GM19467 (cell line): ENCODE measurements around the gene ANG.

Source experiments
- ATAC-seq: cut with Tn5 transposase; IDR thresholded peaks from one replicate; pipeline ENCODE4 v1.9.1; 2021; ENCODE audit warnings: mild to moderate bottlenecking, moderate library complexity; ENCODE audit not compliant: unreplicated experiment

Gene ANG

DNA sequence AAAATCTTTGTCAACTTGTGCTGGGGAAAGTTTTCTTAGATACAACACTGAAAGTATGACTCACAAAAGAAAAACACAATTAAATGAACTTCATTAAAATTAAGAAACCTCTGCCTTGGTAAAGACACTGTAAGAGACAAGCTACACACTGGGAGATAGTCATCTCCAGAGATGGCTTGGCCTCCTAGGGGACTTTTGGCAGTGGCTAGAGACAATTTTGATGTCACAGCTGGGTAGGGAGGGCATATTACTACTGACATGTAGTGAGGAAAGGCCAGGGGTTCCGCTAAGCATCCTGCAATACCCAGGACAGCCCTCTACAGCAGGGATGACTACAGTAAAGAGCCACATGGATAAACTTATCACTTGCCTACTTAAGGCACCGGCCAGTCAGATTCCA is 12.9 kb upstream of the ANG start:
- ATAC-seq = no peak

DNA sequence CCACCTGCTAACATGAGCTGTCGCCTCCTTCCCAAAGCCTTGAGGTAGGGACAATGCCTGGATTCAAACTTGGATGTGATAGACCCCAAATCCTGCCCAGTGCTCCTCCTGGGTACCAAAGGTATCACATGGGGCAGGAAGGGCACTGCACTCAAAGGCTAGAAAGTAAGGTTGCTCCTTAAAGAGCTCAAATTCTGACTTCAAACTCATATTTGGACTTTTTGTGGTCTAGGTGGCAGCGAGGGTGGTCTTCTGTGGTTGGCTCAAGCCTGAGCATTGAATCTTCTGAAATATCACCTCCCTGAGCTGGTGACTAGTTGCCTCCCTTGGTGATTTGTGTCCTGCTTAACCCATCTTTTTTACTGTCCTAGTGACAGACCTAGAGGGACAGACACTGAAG is 12.5 kb upstream of the ANG start:
- no peak for ATAC-seq

DNA sequence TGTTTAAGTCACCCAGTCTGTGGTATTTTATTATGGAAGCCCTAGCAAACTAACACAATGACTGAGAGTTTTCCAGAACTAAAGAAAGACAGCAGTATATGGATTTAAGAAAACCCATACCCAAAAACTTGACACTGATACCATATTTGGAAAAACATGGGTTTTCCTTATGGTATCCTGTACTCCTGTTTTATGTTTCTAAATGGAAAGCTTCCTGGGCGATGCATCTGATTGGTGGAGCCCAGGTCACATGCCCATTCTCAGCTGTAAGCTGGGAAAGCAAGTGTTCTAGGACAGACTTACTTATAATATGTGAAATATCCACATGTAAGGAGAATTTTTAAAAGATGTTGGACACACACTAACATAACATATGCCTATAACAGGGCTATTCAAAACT is 8.7 kb upstream of the ANG start:
- ATAC-seq = no peak

DNA sequence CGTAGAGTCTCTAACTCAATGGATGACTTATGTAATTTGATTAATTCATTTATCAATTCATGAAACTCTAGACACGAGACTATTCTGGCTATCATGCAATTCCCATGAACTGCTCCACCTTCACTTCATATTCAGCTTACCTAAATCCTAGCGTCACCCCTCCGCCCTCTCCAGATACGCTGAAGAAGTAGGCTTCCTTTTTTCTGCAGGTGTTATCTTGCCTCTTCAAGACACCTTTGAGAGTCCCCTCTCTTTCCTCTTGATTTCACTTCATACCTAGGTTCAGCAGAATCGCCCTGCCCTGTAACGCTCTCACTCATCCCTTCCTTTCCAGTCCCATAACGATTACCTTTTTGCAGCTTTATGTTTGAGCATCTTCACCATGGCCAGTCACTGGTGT is 8.2 kb upstream of the ANG start:
- ATAC-seq = no peak

DNA sequence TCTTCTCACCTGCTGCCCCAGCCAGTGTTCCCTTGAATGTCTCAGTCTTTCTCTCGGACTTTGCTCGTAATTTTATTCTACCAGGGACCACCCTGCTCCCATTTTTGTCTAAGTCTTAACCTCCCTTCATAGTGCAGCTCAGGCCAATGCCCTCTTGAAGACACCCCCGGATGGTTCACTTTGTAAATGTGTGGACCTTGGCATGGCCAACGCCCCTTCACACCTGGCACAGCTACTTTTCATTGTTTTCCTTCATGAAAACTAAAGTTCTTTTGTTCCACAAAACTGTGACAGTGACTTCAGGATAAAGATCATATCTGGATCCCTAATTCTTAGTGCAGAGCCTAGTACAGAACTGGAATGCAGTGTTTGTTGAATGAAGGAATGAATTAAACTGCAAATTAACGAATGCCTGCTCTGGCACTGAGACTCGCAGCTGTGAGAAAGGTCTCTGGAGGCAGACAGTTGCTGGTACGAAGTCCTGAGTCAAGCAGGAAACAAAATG is 7.7 kb upstream of the ANG start:
- peak; percentile 34 for ATAC-seq

DNA sequence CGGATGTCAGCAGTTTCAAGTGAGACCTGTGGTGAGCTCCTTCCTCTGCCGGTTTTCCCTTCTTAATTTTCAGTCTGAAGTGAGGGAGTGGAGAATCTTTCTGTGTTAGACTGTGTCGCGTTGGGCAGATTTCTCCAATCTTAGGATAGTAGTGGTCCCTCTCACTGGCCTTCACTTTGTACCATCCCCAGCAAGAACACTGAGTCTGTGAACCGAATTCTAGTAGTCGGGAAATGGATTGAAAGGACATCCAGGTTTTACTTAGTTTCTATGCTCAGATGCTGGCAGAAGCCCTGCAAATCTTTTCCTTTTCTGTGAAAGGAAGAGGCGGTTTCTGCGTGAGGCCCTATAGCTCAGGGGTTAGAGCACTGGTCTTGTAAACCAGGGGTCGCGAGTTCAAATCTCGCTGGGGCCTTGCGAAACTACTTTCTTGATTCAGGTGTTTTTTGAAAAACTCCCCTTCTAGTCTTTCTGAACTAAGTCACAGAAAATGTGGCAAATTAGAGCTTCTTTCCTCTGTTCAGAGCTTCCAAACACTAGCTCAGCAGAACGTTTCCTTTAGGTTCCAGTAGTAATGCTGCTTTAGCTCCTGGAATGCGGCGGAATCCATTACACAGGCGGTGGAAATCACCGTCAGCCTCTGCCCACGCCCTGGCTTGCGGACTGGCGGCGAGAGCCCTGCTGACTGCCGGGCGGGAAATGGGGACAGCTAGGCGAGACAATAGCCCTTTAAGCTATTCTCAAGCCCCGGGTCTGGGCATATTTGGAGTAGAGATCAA is 7.0 kb upstream of the ANG start:
- ATAC-seq = peak; percentile 22

DNA sequence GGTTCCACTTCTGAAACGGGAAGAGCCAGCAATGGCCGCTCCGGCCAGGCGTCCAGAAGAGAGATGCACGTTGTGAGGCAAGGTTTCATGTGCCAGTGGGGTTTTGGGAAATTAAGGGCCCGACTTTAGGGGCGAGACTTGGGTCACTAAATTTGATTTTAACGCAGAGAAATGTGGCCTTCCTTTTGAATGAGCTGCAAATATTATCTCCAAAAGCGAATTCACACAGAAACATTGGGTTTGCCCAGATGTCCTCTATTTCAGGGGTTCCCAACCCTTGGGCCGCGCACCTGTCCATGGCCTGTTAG is 6.5 kb upstream of the ANG start:
- ATAC-seq = no peak

DNA sequence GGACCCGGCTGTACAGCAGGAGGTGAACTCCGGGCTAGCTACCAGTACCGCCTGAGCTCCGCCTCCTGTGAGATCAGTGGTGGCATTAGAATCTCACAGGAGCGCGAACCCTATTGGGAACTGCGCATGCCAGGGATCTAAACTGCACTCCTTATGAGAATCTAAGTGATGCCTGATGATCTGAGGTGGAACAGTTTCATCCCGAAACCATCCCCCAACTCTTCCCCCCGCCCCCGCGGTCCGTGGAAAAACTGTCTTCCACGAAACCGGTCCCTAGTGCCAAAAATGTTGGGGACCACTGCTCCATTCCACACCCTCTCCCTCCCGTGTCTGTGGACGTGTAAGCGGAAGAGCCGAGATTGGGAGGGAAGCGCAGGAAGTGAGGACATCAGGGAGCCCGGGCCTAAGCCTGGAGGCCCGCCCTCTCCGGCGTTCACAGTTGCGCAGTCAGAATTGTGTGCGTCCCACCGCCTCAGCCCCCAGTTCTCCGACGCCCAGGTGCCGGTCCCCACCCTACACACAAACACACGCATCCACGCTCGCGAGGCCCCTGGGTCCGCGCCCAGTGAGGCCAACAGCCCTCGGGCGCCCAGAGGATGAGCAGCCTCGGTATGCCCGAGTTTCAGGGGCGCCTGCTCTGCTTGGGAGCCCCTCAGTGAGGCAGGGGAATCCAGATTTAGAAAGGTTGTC is 6.0 kb upstream of the ANG start:
- ATAC-seq = peak; percentile 36

DNA sequence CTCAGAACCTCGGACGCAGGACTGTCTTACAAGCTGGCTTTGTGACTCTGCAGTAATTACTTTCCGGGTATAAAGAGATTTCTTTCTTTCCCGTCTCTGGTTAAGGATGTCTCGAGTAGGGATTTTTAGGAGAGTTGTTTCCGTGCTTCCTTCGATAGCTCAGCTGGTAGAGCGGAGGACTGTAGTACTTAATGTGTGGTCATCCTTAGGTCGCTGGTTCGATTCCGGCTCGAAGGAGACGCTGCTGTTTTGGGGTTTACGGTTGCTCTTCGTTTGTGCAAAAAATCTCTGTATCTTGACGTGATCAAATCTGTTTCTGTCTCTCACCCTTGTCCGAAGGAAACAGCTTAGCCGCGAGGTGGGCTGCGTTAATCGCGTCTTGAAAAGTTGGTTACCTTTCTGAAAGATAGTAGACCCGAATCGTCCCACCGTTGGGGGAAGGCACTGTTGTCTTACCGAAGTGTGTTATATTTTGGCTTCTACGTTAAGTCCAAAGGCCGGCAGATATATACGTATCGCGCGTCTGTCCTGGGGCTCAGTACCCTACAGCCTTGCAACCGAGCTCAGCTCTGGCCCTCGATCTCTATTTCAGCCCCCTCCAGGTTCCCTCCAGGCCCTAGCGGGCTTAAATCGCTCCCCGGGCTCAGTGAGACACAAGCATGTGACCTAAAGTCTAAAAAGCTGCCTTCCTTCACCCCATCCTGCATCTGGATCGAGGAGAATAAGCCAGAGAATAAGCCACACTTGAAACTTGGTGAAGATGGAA is 5.3 kb upstream of the ANG start:
- ATAC-seq = peak; percentile 11

DNA sequence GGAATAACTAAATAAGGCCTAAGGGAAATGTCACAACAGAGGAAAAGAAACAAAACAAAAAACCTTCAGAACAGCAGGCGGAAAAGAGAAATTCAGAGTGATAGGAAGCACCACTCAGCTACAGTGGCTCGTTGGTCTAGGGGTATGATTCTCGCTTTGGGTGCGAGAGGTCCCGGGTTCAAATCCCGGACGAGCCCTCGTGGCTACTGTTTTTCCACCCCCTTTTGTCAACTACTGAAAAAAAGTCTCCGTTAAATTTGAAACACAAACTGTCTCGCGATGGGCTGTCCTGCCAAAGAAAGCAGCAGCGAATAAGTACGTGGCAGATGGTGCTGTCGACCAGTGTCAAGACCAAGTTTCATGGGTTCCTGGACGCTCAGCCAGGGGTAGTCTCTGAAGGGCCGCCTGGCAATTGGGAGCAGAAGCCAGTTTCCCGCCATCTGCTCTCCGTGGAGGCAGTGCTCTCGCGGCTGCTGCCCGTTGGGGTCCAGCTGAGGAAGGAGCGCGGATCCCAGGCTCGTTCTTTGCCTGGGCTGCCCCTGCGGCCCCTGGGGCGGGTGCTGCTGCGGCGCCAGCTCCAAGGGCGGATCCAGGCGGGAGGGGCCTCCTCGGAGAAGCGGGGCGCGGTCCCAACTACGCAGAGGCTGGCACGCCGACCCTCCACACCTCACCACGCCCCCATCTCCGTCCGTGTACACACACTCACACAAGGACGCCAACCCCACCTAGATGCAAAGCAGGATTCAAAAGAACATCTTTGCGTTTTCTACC is 4.5 kb upstream of the ANG start, which contains the start of gene RNASE4:
RNASE4 (plus strand) TSS at position 670 of the 771 bp plus-strand sequence. CDS start 14,812 bp downstream, outside the sequence.
- peak; percentile 23 for ATAC-seq

DNA sequence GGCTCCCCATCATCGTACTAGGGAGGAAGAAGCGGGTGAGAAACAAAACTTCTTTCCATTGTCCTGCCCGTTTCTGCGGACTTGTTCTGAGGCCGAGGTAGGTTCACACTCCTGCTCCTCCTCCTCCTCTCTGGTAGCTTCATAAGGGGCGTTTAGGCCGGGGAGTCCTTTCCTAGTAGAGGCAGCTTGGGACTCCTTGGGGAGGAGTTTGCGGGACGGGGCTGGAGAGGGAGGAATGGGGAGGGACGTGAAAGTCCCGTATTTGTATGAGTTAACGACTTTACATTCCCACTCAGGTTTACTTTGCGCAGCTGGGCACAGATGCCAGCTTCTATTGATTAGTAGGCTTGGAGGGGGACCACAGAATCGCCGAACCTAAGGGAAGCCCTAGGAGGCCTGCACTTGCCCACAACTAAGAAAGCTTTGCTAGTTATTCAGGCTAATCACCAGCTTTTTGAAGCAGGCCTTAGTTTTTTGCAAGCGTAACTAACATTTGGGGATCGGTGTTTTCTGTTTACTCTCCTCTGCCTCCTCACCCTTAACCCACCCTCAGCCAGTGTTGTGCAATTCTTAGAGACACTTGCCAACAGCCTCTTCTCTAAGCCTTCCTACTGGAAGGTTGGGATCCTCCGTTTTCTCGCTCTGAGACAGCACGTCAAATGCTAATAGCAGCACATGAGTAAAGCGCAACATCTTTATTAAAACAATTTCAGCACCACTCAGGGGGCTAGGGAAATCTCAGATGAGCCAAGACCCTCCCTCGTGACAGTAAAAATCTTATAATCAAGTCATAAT is 3.7 kb upstream of the ANG start:
- ATAC-seq = no peak

DNA sequence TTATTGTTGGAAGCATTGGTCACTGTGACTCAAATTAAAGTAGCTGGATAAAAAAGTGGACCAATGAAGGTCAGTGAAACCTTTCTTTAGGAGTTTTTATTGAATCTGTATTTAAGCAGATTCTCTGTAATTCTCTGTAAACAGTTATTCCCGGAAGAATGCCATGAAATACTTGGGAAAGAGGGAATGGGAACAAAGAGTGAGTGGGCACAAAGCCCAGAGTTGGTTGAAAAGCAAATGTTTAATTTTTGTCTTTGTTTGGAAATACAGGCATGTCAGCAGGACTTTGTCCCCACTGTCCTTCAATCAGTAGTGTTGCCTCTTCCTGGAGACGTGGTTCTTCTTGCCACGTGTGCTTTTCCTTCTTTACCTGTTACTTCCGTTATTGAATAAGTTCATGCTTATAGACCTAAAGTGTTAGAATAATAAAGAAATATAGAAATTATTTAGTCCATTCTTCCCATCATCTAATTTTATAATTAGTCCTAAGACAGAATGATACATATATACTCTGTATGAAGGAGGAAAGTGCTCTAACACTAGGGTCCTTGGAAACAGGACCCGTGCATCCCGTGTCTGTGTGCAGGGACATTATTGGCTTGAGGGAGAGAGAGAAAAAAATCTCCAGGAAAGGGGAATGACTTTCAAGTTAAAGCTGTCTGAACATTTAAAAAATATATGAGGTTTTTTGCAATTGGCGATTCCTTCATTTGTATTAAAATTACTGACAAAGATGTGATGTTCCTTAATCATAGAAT is 2.0 kb upstream of the ANG start:
- ATAC-seq = no peak

DNA sequence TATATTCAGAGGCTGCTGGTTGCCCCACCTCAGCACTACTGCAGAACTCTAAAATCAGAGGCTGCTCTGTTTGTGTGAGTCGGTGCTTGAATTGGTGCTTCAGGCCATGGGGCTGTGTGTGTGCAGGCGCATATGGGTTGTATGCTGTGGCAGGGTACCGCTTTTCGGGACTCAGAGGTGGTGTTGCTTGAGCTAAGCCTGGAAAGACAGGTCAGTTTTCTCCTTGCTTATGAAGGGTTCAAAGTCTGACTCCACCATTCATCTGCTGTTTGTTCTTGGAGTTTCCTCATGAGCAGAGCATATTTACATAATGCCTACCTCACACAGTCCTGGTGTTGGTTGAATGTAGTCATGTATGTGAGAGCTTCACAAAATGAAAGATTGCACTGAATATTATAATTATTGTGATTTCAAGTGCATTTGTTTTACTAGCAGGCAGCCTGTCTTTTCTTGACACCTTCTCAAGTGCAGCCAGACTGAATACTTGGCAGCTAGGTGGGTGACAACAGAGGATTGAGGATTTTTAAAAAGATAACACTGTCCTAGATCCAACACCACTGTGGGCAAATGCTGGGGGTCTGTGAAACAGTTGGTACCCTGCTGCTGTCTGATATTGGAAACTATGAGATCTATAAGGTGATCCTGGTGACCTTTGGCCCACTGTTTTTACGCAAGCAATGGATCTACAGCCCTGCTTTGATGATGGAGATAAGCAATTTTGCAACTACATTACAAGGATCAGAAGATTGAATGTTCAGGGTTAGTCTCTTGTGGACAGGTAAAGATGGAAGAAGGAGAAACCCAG is 1.0 kb upstream of the ANG start:
- ATAC-seq = no peak

DNA sequence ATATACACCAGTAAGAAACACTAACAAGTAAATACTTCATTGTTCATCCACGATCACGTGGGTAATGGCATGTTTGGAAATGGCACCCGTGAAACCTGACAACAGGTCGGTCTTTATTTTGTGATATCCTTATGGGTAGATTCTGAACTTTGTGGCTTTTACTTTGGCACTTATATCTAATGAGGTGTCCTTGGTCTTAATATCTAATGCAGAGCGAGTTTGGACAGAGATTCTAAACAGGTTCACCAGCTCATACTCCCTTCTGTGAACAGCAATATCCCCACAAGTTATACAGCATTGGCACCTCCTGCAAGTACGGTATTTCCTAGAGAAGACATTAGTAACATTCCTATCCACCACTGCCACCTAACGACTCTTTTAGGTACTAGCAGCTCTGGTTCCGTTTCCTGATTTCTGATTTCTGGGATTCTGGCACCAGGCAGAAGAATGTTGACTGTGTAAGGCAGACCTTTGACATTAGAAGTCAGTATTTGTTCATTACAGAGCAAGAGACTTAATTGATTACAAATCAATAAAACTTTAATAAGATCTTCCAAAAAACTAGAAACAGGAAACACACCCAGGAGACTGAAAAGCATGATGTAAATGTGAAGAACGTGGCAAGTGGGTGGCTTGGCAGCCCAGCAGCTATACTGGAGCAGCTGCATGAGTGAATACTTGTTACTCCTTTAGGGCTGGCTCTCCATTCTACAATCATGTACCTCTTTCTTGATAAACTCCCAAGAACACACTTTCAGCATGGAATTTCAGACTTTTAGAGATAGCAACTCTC is 2.5 kb downstream of the ANG start:
- peak; percentile 67 for ATAC-seq

DNA sequence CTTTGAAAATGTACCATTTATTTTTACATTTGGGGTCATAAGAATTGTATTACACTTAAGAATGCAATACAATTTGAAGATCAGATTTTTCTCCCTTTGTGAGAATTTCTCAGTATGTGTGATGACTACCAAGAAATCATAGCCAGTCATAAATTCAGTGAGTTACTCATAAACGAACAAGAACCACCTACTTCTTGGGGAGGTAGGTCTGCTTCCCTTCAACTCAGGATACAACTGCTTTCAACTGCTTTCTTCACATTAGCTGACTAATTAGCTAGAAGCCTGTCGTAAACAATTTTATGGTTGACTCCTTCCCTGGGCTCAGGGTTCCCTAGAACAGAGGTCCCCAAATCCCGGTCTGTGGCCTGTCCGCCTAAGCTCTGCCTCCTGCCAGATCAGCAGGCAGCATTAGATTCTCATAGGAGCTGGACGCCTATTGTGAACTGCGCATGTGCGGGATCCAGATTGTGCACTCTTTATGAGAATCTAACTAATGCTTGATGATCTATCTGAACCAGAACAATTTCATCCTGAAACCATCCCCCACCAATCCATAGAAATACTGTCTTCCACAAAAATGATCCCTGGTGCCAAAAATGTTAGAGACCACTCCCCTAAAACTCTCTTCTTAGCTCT is 3.7 kb downstream of the ANG start:
- no peak for ATAC-seq

DNA sequence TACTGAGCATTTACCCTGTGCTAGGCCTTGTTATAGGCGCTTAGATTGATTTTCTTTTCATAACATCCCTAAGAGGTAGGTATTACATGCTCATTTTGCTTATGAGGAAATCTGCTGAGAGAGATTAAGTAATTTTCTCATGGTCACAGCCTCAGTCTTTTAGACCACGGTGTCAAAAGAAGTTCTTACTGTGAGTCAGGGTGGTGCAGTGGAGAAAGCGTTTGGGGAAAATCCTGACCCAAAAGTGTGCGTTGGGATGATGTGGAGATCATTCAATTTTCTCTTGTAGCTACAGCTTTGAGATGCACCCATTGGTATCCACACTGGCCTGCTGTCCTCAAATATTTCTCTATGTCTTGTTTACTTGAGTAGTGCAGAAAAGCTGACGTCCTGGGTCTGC is 8.2 kb downstream of the ANG start:
- no peak for ATAC-seq

DNA sequence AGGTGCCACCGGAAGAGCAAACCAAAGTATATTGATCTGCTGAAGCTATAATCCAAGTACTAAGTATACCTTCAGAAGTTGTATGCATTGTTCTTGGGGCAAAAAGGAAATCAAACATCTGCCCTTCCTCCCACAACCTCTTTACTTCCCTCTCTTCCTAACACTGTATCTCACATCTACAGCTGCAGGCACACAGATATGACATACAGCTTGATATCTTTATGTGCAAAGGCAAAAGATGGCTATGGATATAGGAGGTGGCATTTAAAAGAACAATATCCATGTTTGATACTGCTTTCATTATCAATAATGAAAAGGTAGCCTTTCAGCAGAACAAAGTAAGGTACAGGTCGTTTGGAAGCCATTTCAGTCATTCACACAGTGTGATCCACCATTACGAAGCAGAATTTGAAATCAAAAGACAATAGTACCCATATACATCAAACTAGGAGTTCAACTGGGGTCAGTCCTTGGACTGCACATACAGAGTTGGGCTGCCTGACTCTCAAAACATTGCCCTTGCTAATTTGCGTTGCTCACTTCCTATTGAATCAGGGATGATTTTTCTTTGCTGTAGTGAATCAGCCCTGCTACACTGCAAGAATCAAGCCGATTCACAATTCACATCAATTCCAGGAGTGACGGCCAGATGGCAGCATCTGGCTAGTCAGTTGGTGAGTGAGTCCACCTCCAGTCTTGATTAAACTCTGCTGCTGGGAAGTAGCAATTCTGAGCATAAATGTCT is 8.9 kb downstream of the ANG start:
- ATAC-seq = no peak
